ENCODE results near the gene THSD4.

The THSD4 gene

DNA sequence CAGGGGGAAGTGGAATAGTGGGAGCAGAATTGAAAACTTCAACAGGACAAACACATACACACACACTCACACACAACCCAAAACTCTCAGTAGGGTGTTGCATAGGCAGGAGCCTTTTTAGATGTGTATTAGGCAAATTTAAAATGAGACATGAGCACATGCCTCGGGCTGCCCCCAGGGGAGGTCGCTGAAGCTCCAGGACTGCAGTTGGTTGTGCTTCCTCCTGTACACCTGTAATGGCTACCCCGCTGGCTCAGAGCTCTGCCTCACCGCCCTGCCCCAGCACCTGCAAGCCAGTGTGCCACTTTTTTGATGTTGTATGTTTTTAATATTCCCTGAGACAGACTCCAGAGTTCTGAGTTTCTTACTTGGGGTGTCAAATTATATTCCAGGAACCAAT, 391.7 kb downstream of the THSD4 start:
- TF ChIP-seq EZH2 (IDR thresholded peaks at IDR 0.05) (no peak), FOXP2 (optimal IDR thresholded peaks at IDR 0.05; ENCODE audit: control extremely low read depth, extremely low read length, insufficient read depth) (no peak)
- no peak overlapping the region for H3K27ac ChIP-seq
- H3K9me3 ChIP-seq (ENCODE audit: low read depth, low read length) = no peaks in the 10 kb centered on the region
- DNase-seq (ENCODE audit: low read depth, low spot score) = no peak
- no peaks in the 10 kb centered on the region for H3K36me3 ChIP-seq (ENCODE audit: insufficient read depth, low read length)
- no peak overlapping the region for H3K9ac ChIP-seq (ENCODE audit: insufficient read length)
- H3K4me3 ChIP-seq = no peak overlapping the region

DNA sequence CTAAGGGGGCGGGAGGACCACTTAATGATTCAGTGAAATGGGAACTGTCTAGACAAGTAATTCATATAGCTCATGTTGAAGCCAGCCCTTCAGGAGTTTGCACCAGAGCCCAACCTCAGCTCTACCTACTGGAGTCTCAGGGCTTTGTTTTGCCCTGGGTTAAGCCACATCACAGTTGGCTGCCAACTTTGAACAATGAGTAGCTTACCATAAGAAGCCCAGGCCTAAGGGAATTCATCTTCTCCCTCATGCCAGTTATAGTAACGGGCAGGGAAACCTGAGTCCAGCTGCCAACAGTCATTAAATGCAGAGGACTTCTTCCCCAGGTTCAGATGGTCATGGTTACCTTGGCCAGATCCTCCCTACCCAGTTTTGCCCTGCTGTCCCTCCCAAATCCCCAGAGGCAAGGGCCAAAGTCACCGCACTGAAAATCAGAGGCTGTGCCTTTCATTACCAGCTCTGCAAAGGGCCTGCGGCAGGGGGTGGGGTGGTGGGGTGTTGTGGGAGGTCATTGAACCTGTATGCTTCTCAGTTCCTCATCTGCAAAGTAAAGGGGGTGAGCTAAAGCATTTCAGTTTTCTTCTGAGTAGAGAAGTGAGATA, 392.9 kb downstream of the THSD4 start:
- H3K9ac ChIP-seq (ENCODE audit: insufficient read length) = no peak overlapping the region
- no peak for TF ChIP-seq POLR2AphosphoS5 (IDR thresholded peaks at IDR 0.05; ENCODE audit: borderline replicate concordance, low read depth, low read length)
- TF ChIP-seq FOXP2 (optimal IDR thresholded peaks at IDR 0.05; ENCODE audit: control extremely low read depth, extremely low read length, insufficient read depth) = no peak
- TF ChIP-seq EZH2 (IDR thresholded peaks at IDR 0.05) = no peak
- H3K36me3 ChIP-seq (ENCODE audit: insufficient read depth, low read length) = no peaks in the 10 kb centered on the region
- H3K9me3 ChIP-seq (ENCODE audit: low read depth, low read length) = no peaks in the 10 kb centered on the region
- H3K4me3 ChIP-seq = no peak overlapping the region
- H3K27ac ChIP-seq = no peak overlapping the region
- DNase-seq (ENCODE audit: low read depth, low spot score) = no peak

DNA sequence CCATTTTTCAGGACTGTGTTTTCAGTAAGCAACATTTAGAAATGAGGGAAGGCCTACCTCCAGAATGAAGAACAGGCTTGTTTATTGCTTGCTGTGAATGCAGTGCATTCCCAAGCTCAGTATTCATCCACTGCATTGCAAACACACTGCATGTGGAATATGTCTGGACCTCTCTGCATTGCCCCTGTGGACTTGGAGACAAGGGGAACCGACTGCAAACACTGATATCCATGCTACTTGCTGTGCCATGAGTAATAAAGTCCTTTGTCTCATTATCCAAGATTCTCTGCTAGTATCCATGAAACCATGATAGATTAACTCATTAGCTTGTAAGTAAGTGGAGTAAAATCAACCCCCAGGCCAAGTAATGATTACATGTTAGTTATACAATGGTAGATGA, 393.9 kb downstream of the THSD4 start:
- Histone ChIP-seq H3K9ac (ENCODE audit: insufficient read length) (no peak overlapping the region), H3K4me3 (no peak overlapping the region), H3K9me3 (ENCODE audit: low read depth, low read length) (no peaks in the 10 kb centered on the region), H3K27ac (no peak overlapping the region), H3K36me3 (ENCODE audit: insufficient read depth, low read length) (no peaks in the 10 kb centered on the region)
- TF ChIP-seq POLR2AphosphoS5 (IDR thresholded peaks at IDR 0.05; ENCODE audit: borderline replicate concordance, low read depth, low read length) (no peak), EZH2 (IDR thresholded peaks at IDR 0.05) (no peak), FOXP2 (optimal IDR thresholded peaks at IDR 0.05; ENCODE audit: control extremely low read depth, extremely low read length, insufficient read depth) (no peak)
- no peak for DNase-seq (ENCODE audit: low read depth, low spot score)

DNA sequence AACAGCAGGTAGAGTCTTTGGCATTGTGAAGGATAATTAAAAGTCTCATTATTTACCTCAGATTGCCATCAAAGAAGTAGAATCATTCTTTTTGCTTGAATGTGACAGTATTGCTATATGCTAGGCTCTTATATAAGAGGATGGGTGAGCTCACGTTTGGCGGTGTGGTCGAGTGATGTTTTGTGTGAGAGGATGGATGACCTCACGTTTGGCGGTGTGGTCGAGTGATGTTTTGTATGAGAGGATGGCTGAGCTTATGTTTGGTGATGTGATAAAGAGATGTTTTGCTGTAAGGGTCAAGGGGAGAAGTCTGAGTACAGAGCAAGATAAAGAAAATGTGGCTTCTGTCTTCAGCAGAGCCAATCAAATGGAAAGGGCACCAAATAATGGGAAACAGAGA, 395.5 kb downstream of the THSD4 start:
- H3K9me3 ChIP-seq (ENCODE audit: low read depth, low read length) = no peaks in the 10 kb centered on the region
- H3K9ac ChIP-seq (ENCODE audit: insufficient read length) = no peak overlapping the region
- TF ChIP-seq EZH2 (IDR thresholded peaks at IDR 0.05) (no peak), POLR2AphosphoS5 (IDR thresholded peaks at IDR 0.05; ENCODE audit: borderline replicate concordance, low read depth, low read length) (no peak), FOXP2 (optimal IDR thresholded peaks at IDR 0.05; ENCODE audit: control extremely low read depth, extremely low read length, insufficient read depth) (no peak)
- no peak for DNase-seq (ENCODE audit: low read depth, low spot score)
- H3K36me3 ChIP-seq (ENCODE audit: insufficient read depth, low read length) = no peaks in the 10 kb centered on the region
- H3K4me3 ChIP-seq = no peak overlapping the region
- no peak overlapping the region for H3K27ac ChIP-seq

DNA sequence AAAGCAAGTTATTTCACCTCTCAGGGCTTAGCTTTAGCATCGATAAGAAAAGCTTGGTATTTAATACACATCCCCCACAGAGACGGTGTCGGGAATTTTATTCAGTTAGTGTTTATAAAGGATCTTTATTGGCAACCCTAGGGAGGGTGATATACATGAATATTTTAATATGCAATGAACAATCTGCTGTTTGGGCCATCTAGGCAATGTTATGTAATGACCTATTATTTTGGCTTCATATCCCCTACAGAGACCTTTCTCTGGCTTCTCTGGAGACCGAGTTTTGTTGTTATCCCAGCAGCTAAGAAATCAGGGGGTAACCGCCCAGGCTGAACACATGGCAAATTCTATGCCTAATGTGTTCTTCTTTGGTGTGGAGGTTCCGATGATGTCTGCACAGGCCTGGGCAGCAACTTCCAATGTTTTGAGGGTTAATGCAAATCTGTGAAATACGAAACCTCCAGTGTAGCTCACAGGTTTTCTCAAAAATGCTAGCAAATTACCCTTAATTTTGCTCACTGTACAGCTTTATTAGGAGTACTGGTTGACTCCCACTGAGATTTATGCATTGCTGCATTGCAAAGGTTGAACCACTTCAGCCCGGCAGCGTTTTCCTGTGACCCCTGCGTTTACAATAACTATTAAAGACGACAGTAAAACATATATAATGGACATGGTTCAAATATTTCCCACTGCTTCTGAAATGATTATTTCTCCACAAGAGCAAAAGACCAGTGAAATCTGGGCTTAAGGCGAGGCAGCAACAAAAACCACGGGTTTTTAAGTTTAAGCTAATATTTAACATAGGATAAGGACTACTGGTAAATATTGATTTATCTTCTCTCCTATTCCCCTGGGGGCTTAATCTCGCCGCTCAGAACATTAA, 396.8 kb downstream of the THSD4 start:
- no peaks in the 10 kb centered on the region for H3K9me3 ChIP-seq (ENCODE audit: low read depth, low read length)
- H3K4me3 ChIP-seq = no peak overlapping the region
- H3K9ac ChIP-seq (ENCODE audit: insufficient read length) = no peak overlapping the region
- no peak for TF ChIP-seq EZH2 (IDR thresholded peaks at IDR 0.05)
- no peak overlapping the region for H3K27ac ChIP-seq
- DNase-seq (ENCODE audit: low read depth, low spot score) = no peak
- no peaks in the 10 kb centered on the region for H3K36me3 ChIP-seq (ENCODE audit: insufficient read depth, low read length)

DNA sequence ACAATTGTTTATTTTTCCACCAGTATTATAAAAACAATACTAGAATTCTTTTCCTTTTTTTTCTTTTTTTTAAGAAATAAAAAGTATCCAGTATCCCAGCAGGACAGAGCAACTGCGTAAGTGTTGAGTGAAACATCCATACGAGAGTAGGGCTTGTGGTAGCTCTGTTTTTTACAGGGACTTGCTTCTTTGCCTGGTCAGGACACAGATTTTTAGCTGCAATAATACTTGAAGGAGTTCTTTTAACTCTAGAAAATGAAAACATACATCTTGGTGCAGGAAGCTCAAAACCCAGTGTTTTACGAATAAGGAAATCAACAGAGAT, 397.4 kb downstream of the THSD4 start:
- H3K9me3 ChIP-seq (ENCODE audit: low read depth, low read length) = no peaks in the 10 kb centered on the region
- H3K36me3 ChIP-seq (ENCODE audit: insufficient read depth, low read length) = no peaks in the 10 kb centered on the region
- H3K27ac ChIP-seq = no peak overlapping the region
- H3K9ac ChIP-seq (ENCODE audit: insufficient read length) = no peak overlapping the region
- H3K4me3 ChIP-seq = no peak overlapping the region
- TF ChIP-seq POLR2AphosphoS5 (IDR thresholded peaks at IDR 0.05; ENCODE audit: borderline replicate concordance, low read depth, low read length) (no peak), EZH2 (IDR thresholded peaks at IDR 0.05) (no peak), FOXP2 (optimal IDR thresholded peaks at IDR 0.05; ENCODE audit: control extremely low read depth, extremely low read length, insufficient read depth) (no peak)
- no peak for DNase-seq (ENCODE audit: low read depth, low spot score)

DNA sequence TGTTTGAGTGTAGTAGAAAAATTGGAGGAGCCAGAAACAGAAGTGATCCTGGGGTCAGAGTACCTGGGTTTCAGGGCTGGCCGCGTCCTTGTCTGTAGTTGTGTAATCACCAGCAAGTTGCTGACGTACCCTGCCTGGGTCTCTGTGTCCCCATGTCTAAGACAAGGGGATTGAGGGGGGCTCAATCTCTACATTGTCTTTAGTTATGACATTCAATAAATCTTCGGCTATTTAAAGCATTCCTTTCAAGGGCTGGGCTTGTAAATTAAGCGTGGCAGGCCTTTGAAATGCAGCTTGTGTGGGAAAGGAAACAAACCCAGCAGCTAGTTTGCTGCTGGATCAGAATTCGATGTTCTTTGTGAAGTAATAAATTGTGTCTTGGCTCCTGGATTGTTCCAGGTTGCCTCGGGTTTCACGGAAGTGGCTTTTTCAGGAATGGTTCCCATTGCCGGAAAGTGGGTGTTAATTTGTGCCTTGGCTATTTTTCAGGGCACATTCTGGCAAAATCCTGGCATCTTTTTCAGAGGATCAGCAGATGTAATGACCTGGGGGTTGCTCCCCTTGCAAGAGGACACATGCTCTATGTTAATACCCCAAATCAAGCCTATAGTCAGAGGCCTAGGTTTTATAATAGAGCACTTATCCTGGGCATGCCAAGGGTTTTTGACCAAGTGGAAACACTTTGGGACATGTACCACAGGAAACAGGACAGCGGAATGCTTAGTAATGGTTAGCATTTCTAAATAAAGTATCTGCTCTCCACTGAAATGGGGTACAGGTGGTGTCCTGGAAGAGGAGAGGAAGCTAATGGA, 400.3 kb downstream of the THSD4 start:
- Histone ChIP-seq H3K27ac (no peak overlapping the region), H3K9ac (ENCODE audit: insufficient read length) (no peak overlapping the region), H3K4me3 (no peak overlapping the region), H3K36me3 (ENCODE audit: insufficient read depth, low read length) (no peaks in the 10 kb centered on the region), H3K9me3 (ENCODE audit: low read depth, low read length) (no peaks in the 10 kb centered on the region)
- TF ChIP-seq POLR2AphosphoS5 (IDR thresholded peaks at IDR 0.05; ENCODE audit: borderline replicate concordance, low read depth, low read length) = no peak
- no peak for TF ChIP-seq FOXP2 (optimal IDR thresholded peaks at IDR 0.05; ENCODE audit: control extremely low read depth, extremely low read length, insufficient read depth)
- TF ChIP-seq EZH2 (IDR thresholded peaks at IDR 0.05) = no peak
- DNase-seq (ENCODE audit: low read depth, low spot score) = no peak

DNA sequence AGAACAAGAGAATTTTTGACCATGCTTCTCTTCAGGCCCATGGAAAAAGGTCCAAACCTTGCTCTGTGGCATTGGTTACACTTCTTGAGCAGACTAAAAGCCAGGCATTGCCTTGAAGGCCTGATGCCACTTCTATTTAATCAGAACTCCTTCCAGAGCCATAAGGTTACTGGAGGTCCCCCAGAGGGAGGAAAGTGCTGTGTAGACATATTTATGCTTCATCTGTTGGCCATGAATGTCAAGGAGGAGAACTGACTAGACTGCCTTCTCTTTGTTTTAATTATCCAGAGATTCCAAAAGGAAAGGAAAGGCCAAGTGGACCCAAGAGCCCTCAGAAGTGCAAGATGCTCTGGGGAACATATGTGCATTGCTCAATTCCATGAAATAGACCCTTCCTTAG, 402.5 kb downstream of the THSD4 start:
- Histone ChIP-seq H3K9me3 (ENCODE audit: low read depth, low read length) (no peaks in the 10 kb centered on the region), H3K9ac (ENCODE audit: insufficient read length) (no peak overlapping the region), H3K36me3 (ENCODE audit: insufficient read depth, low read length) (no peaks in the 10 kb centered on the region), H3K4me3 (no peak overlapping the region), H3K27ac (no peak overlapping the region)
- no peak for DNase-seq (ENCODE audit: low read depth, low spot score)
- TF ChIP-seq EZH2 (IDR thresholded peaks at IDR 0.05) (no peak), POLR2AphosphoS5 (IDR thresholded peaks at IDR 0.05; ENCODE audit: borderline replicate concordance, low read depth, low read length) (no peak), FOXP2 (optimal IDR thresholded peaks at IDR 0.05; ENCODE audit: control extremely low read depth, extremely low read length, insufficient read depth) (no peak)

Measured in SK-N-MC (cell line).